ENCODE measurements around the gene DDA1.

DDA1 gene

GRCh38 chr19:17330262-17331044, 21.1 kb downstream of the DDA1 start:
- DNase-seq: no peak

DNA sequence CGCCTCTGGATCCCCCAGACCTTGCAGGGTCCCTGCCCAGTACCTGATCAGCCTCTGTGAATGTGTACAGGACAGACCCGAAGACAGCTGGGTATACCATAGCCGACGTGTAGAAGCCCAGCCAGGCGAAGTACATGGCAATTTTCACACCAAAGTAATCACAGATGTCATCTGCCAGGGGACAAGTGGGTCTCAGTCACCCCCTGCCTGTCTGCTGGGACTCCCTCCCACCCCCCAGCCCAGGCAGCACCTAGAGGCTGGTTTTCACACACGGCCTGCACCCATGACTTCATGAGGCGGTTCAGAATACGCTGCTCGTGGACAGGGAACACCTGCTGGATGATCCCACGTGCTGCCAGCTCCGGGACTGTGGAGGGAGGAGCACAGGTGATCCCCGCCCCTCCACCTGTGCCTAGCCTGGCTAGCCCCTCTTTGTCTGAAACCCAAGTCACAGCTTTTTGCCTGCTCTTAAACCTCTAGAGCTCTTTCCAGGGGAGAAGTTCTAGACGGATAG, 21.7 kb downstream of the DDA1 start:
- DNase-seq: no peak

GRCh38 chr19:17332360-17332676, 23.0 kb downstream of the DDA1 start:
- DNase-seq: no peak

- DNase-seq: peak; percentile 77
These were observed 23.6 kb downstream of the DDA1 start for GRCh38 chr19:17332677-17333581.

- no peak for DNase-seq
These were observed 24.4 kb downstream of the DDA1 start for GRCh38 chr19:17333611-17334413.

- peak; percentile 92 for DNase-seq
These were observed 25.3 kb downstream of the DDA1 start, which contains the start of gene ANO8 for GRCh38 chr19:17334414-17335409. Gene ANO8 (minus strand): TSS chr19:17334855. CDS start chr19:17334670, 185 bp downstream.

GRCh38 chr19:17335575-17335974, 26.2 kb downstream of the DDA1 start:
- DNase-seq: no peak

- peak; percentile 98 for DNase-seq
These were observed 27.7 kb downstream of the DDA1 start, which contains the start of gene GTPBP3 for GRCh38 chr19:17336872-17337674. Gene GTPBP3 (plus strand): TSS chr19:17337553. CDS start chr19:17337612, 59 bp downstream.

DNA sequence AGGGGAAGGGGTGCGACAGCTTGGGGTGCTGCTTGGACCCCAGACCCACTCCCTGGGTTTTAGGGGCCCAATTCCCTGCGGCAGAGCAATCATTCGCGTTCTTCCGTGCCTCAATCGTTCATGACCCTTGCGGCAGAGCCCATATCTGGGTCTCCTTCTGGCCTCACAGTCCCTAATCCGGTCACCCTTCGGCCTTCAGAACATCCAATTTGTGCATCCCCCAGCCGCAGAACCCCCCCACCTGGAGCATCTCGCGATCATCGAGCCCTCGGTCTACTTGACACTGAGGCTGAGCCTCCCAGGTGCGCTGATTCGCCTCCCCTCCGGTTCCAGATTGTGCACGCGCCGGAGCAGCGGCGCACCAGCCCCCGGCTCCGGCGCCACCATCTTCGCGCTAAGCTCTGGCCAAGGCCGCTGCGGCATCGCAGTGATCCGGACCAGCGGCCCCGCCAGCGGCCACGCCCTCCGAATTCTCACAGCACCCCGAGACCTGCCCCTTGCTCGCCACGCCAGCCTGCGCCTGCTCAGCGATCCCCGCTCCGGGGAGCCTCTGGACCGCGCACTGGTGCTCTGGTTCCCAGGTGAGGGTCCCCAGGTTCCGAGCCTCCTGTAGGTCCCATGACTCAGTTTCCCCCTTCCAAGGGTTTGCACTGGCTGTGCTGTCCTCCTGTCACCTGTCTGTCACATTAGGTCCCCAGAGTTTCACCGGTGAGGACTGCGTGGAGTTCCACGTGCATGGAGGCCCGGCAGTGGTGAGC, 28.5 kb downstream of the DDA1 start:
- no peak for DNase-seq

DNA sequence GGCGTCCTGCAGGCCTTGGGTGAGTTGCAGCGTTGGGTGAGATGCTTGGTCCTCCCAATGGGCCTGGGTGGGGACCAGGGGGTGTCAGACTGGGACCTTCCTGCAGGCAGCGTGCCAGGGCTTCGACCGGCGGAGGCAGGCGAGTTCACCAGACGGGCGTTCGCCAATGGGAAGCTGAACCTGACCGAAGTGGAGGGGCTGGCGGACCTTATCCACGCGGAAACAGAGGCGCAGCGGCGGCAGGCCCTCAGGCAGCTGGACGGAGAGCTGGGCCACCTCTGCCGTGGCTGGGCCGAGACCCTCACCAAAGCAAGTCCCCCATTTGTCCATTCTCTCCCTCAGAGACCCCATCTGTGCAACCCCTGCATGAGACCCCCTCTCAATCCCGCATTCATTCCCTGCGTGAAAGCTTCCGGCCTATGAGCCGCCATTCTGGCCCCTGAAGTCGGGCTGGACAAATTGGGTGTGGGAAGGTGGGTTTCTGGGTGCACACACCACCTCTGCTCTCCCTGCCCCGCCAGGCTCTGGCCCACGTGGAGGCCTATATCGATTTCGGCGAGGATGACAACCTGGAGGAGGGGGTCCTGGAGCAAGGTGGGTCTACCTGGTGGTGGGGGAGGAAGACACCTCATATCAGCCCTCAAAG, 29.2 kb downstream of the DDA1 start:
- DNase-seq: no peak

DNA sequence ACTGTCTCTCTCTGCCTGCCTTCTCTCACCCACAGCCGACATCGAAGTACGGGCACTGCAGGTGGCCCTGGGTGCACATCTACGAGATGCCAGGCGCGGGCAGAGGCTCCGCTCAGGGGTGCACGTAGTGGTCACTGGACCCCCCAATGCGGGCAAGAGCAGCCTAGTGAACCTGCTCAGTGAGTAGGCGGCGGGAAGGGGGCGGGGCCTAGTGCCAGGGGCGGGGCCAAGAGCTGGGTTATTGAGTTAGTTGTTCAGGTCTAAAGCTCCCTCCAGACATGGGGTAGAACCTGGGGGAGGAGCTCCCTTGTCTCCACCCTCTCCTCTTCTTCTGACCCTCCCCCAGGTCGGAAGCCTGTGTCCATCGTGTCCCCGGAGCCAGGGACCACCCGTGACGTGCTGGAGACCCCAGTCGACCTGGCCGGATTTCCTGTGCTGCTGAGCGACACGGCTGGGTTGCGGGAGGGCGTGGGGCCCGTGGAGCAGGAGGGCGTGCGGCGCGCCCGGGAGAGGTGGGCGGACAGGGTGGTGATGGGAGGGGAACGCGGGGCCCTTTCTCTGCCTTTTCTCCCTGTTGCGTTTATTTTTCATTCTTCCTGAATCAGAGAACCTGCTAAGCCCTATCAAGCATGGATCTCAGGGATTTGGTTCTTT, 29.9 kb downstream of the DDA1 start:
- DNase-seq: no peak

DNA sequence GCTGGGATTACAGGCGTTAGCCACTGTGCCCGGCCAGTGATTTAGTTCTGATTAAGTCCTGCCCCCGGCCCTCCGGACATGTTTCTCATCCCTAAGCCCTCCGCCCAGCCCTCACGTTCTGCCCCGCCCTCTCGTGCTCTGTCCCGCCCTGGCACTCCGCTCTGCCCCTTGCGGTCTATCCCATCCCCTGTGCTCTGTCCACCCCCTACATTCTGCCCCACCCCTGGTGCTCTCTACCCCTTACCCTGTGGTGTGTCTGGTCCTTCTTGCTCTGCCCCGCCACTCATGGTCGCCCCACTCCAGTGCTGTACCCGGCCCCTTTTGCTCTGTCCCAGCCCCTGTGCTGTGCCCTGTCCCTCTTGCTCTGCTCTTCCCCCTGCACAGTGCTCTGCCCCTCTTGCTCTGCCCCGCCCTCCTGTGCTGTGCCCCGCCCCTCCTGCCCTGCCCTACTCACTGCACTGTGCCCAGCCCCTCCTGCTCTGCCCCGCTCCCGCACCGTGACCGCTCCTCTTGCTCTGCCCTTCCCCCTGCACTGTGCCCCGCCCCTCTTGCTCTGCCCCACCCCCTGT, 31.0 kb downstream of the DDA1 start:
- DNase-seq: no peak

DNA sequence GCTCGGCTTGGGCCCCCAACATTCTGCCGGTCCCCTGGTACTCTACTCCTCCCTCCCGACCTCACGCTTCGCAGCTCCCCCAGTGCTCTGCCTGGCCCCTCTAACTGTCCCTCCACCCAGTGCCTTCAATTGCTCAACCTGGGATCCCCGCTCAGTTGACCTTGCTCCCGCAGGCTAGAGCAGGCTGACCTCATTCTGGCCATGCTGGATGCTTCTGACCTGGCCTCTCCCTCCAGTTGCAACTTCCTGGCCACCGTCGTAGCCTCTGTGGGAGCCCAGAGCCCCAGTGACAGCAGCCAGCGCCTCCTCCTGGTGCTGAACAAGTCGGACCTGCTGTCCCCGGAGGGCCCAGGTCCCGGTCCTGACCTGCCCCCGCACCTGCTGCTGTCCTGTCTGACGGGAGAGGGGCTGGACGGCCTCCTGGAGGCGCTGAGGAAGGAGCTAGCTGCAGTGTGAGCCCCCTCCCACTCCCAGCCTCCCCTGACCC, 31.6 kb downstream of the DDA1 start:
- DNase-seq: no peak

GRCh38 chr19:17341386-17341785, 32.0 kb downstream of the DDA1 start:
- DNase-seq: no peak

DNA sequence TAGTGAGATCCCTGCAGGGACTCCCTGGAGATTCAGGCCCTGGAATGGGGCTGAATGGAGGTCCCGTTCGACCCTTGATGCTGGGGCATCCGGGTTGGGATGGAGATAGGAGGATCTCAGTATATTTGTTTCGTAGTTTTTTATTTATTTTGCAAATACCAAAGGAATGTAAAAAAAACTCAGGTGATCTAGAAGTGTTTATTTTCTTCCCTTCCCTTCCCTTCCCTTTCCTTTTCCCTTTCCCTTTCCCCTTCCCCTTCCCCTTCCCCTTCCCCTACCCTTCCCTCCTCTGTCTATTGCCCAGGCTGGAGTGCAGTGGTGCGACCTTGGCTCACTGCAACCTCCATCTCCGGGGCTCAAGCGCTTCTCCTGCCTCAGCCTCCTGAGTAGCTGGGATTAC, 32.5 kb downstream of the DDA1 start:
- no peak for DNase-seq

GRCh38 chr19:17346109-17346671, 36.8 kb downstream of the DDA1 start:
- peak; percentile 42 for DNase-seq

GRCh38 chr19:17347361-17347760, 38.0 kb downstream of the DDA1 start:
- no peak for DNase-seq

GRCh38 chr19:17347877-17348276, 38.5 kb downstream of the DDA1 start:
- DNase-seq: no peak

Data from NCI-H2029 (cell line).